LHCN-M2 (cell line): ENCODE results near the gene MAP4. TPM values are rescaled to one million over a fixed set of nuclear protein-coding genes. Genes with fewer than 3 reads are reported as not detected.
A peak's percentile ranks its signal among the peaks of the same experiment; 100 is the strongest.
"Not testable (repeated sequence)": the region's sequence is repeated elsewhere in the genome, so short reads cannot be mapped to it uniquely, and the experiment has no call there.

Experiments
- DNase-seq: peaks from one replicate; pipeline ENCODE4 v3.0.0-alpha.2; 2012; ENCODE audit warnings: low read depth
- total RNA-seq: library from RNA; depleted of rRNA; stranded (reverse); fragments of >200 nt; gene quantifications from 2 replicates; pipeline ENCODE4 v1.2.3, GENCODE V29; 2014; rRNA removed

The MAP4 gene
- total RNA-seq, 1 experiment from 2014 or later: 106 TPM

- no peak for DNase-seq
Measured at GRCh38 chr3:47846186-47846879, 169.9 kb downstream of the MAP4 start.

- no peak for DNase-seq
Measured at GRCh38 chr3:47841786-47842349, 174.3 kb downstream of the MAP4 start.

GRCh38 chr3:47838503-47838902 is 177.7 kb downstream of the MAP4 start:
- no peak for DNase-seq

- DNase-seq: no peak
Measured at GRCh38 chr3:47836986-47837385, 179.2 kb downstream of the MAP4 start.

GRCh38 chr3:47829482-47829881 is 186.7 kb downstream of the MAP4 start:
- DNase-seq: not testable (repeated sequence)

GRCh38 chr3:47825590-47825989 is 190.6 kb downstream of the MAP4 start:
- no peak for DNase-seq

- DNase-seq: peak; percentile 84
Measured at GRCh38 chr3:47824541-47825473, 191.4 kb downstream of the MAP4 start.

GRCh38 chr3:47817609-47818008 is 198.6 kb downstream of the MAP4 start:
- DNase-seq: no peak

GRCh38 chr3:47813551-47814177 is 202.6 kb downstream of the MAP4 start:
- no peak for DNase-seq

GRCh38 chr3:47804577-47804976 is 211.6 kb downstream of the MAP4 start:
- no peak for DNase-seq

GRCh38 chr3:47803480-47804025 is 212.7 kb downstream of the MAP4 start:
- DNase-seq: peak; percentile 22

- peak; percentile 79 for DNase-seq
Measured at GRCh38 chr3:47802734-47803479, 213.3 kb downstream of the MAP4 start, which contains the start of gene DHX30. DHX30 (plus strand) TSS chr3:47803138; CDS start chr3:47810684, 7,546 bp downstream.

Other genes with a start within 250 kb of the MAP4 start
- 41.4 and 44.9 TPM in 2 replicates for gene SMARCC1, start 234.5 kb downstream of the MAP4 start, total RNA-seq
- 83.9 and 96.3 TPM in 2 replicates for gene DHX30, start 213.3 kb downstream of the MAP4 start, total RNA-seq
- 21.8 and 34.2 TPM in 2 replicates for gene CDC25A, start 172.0 kb upstream of the MAP4 start, total RNA-seq
- gene CAMP, start 207.1 kb upstream of the MAP4 start, total RNA-seq: not detected in 2 replicates
- 3.0 and 3.2 TPM in 2 replicates for gene ZNF589, start 224.7 kb upstream of the MAP4 start, total RNA-seq